Measurements from ENCODE around the gene PCGF5.

DNA sequence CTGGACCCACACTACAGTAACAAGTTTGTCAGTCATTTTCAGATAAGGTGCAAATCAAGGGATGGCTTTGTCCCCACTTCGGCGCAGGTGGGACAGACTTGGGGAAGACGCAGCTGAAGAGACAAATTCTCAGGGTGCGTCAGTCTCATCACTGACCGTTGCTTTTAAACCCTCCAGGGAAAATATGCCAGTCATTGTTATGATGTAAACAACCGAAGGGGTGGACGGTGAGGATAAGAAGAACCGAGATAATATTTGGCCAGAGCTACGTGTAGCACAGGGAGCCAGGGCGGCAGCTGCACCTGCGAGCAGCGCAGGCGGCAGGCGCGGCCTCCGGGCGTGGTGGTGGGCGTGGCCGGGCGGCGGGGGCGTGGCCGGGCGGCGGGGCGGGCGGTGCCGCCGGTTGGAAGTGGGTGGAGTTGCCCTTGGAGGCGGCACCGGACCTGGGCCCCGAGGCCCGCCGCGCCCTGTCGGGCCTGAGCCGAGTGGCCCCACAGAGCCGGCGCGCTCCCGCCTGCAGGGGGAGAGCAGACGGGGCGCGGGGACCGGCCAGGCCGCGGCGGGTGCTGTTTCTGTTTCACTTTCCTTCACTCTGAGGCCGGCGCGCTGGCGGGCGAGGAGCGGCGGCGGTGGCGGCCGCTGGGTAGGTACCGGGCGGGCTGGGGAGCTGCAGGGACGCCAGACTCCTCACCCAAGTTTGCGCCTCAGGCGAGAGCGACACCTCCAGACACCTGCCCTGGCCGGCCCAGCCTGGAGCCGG lies at the start of gene PCGF5:
- TF ChIP-seq, protein P1, sequence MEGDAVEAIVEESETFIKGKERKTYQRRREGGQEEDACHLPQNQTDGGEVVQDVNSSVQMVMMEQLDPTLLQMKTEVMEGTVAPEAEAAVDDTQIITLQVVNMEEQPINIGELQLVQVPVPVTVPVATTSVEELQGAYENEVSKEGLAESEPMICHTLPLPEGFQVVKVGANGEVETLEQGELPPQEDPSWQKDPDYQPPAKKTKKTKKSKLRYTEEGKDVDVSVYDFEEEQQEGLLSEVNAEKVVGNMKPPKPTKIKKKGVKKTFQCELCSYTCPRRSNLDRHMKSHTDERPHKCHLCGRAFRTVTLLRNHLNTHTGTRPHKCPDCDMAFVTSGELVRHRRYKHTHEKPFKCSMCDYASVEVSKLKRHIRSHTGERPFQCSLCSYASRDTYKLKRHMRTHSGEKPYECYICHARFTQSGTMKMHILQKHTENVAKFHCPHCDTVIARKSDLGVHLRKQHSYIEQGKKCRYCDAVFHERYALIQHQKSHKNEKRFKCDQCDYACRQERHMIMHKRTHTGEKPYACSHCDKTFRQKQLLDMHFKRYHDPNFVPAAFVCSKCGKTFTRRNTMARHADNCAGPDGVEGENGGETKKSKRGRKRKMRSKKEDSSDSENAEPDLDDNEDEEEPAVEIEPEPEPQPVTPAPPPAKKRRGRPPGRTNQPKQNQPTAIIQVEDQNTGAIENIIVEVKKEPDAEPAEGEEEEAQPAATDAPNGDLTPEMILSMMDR (IDR thresholded peaks at IDR 0.05) = peak in 5 of 6 experiments; percentile 10 to 64 (median 61)
- peak in 2 of 4 donors; percentile 76 to 84 for TF ChIP-seq POLR2A (IDR thresholded peaks at IDR 0.05)
